ENCODE results near the gene ACP6. TPM values are rescaled to one million over a fixed set of nuclear protein-coding genes. Genes with fewer than 3 reads are reported as not detected.

Gene ACP6
- 23.5 TPM for total RNA-seq

DNA sequence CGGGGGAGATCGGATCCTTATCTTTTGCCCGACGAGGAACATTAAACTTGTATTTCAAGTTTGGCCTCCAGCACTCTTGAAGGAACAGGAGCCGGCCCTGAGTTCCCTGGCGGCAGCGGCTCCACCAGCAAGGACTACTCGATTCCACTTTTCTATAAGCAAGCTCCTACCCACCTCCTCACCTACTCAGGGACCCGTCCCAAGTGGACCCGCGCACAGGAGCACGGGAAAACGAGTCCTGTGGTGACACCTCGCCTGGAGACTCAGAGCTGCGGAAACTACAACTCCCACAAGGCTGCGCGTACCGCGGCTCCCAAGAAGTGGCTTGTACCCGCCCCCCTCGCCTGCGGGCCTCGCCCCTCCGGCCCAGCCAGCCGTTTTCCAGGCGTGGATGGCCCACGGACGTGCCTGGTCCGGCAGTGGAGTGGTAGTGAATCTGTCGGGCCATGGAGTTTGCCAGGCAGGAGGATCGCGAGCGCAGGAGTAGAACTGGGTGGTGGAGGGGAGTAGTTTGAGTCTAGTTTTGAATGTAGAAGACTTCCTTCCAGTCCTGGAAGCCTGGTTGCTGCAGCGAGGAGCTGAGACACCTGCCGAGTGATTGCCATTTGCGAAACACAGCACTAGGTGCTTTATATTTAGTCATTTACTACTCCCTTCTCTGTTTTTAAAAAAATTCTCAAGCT, at the start of gene ACP6:
Gene ACP6, minus strand, starts transcription at position 206 of the 683 bp plus-strand sequence. CDS start 476 bp downstream, outside the sequence.

Small RNA genes within 50 kb of the gene (small RNA-seq; reads per million reads assigned to genes)
- gene RN7SL261P (ENCODE audit: low replicate concordance) = not detected

Other genes with a start within 250 kb of the ACP6 start
- gene BCL9, start 129.0 kb downstream of the ACP6 start, total RNA-seq = 23.8 TPM
- gene GJA5, start 90.1 kb upstream of the ACP6 start, total RNA-seq = 0.94 TPM
- not detected for gene GJA8, start 232.3 kb upstream of the ACP6 start, total RNA-seq